Duodenal mucosa (tissue), 2 donors: Measurements from ENCODE around the gene PEX5.
"Not testable (repeated sequence)": the region's sequence is repeated elsewhere in the genome, so short reads cannot be mapped to it uniquely, and the experiment has no call there.

Experiments used
- H3K27ac ChIP-seq: one replicate; pipeline ENCODE4 v1.7.0; 2013; ENCODE audit warnings: low read depth, low read length
- H3K27me3 ChIP-seq, 2 donors: one replicate each; pipeline ENCODE4 v1.7.0; 2013; ENCODE audit warnings: low read length in 2 of 2, control low read depth in 1 of 2; ENCODE audit not compliant: insufficient read depth in 2 of 2, control insufficient read depth in 1 of 2
- H3K36me3 ChIP-seq, 2 donors: one replicate each; pipeline ENCODE4 v1.7.0; 2013; ENCODE audit warnings: low read length in 2 of 2, control low read depth in 1 of 2; ENCODE audit not compliant: insufficient read depth in 2 of 2, control insufficient read depth in 1 of 2
- H3K4me1 ChIP-seq, 2 donors: one replicate each; pipeline ENCODE4 v1.7.0; 2013; ENCODE audit warnings: low read length in 2 of 2, control low read depth in 1 of 2; ENCODE audit not compliant: insufficient read depth in 2 of 2, control insufficient read depth in 1 of 2
- H3K4me3 ChIP-seq, 2 donors: one replicate each; pipeline ENCODE4 v1.7.0; 2013; ENCODE audit warnings: low read length in 2 of 2, low read depth in 1 of 2
- H3K9ac ChIP-seq, 2 donors: one replicate each; pipeline ENCODE4 v1.7.0; 2013; ENCODE audit warnings: low read length in 2 of 2, low read depth in 1 of 2
- H3K9me3 ChIP-seq, 2 donors: one replicate each; pipeline ENCODE4 v1.7.0; 2013; ENCODE audit warnings: low read length in 2 of 2, control low read depth in 1 of 2; ENCODE audit not compliant: control insufficient read depth in 1 of 2

Gene PEX5

GRCh38 chr12:7207866-7208625 is 18.6 kb downstream of the PEX5 start:
- H3K9ac ChIP-seq = no peak overlapping the region
- H3K27ac ChIP-seq = no peak overlapping the region
- no peaks in the 10 kb centered on the region for H3K27me3 ChIP-seq
- H3K4me1 ChIP-seq = no peaks in the 10 kb centered on the region
- H3K9me3 ChIP-seq = peaks cover 0 to 5% of the 10 kb centered on the region in 2 donors
- H3K36me3 ChIP-seq = peaks cover 39 to 79% of the 10 kb centered on the region in 2 donors
- no peak overlapping the region for H3K4me3 ChIP-seq

- H3K9me3 ChIP-seq = peaks cover 0 to 5% of the 10 kb centered on the region in 2 donors
- H3K4me3 ChIP-seq = no peak overlapping the region
- H3K27me3 ChIP-seq = no peaks in the 10 kb centered on the region
- no peak overlapping the region for H3K27ac ChIP-seq
- H3K9ac ChIP-seq = no peak overlapping the region
- no peaks in the 10 kb centered on the region for H3K4me1 ChIP-seq
- H3K36me3 ChIP-seq = peaks cover 39 to 65% of the 10 kb centered on the region in 2 donors
These were observed 20.5 kb downstream of the PEX5 start for GRCh38 chr12:7209958-7210357.

GRCh38 chr12:7210642-7211151 is 21.2 kb downstream of the PEX5 start:
- Histone ChIP-seq H3K36me3 (peaks cover 36 to 61% of the 10 kb centered on the region in 2 donors), H3K27me3 (no peaks in the 10 kb centered on the region), H3K9ac (no peak overlapping the region), H3K9me3 (peaks cover 0 to 5% of the 10 kb centered on the region in 2 donors), H3K4me3 (no peak overlapping the region), H3K4me1 (no peaks in the 10 kb centered on the region), H3K27ac (no peak overlapping the region)

GRCh38 chr12:7212678-7213077 is 23.2 kb downstream of the PEX5 start:
- H3K36me3 ChIP-seq = peaks cover 36 to 44% of the 10 kb centered on the region in 2 donors
- H3K4me1 ChIP-seq = no peaks in the 10 kb centered on the region

GRCh38 chr12:7213745-7214144 is 24.3 kb downstream of the PEX5 start:
- peaks cover 25 to 34% of the 10 kb centered on the region in 2 donors for H3K36me3 ChIP-seq
- not testable (repeated sequence) for H3K27me3 ChIP-seq, H3K4me1 ChIP-seq, H3K4me3 ChIP-seq, H3K27ac ChIP-seq, H3K9ac ChIP-seq, H3K9me3 ChIP-seq

More at GRCh38 chr12:7212678-7213077, 23.2 kb downstream of the PEX5 start:
- no peaks in the 10 kb centered on the region for H3K27me3 ChIP-seq
- no peak overlapping the region for H3K9ac ChIP-seq
- H3K4me3 ChIP-seq = no peak overlapping the region
- peaks cover 0 to 5% of the 10 kb centered on the region in 2 donors for H3K9me3 ChIP-seq
- H3K27ac ChIP-seq = no peak overlapping the region

- no peaks in the 10 kb centered on the region for H3K4me1 ChIP-seq
- peaks cover 2% of the 10 kb centered on the region in 2 donors for H3K36me3 ChIP-seq
- no peaks in the 10 kb centered on the region for H3K27me3 ChIP-seq
- H3K4me3 ChIP-seq = no peak overlapping the region
- no peak overlapping the region for H3K27ac ChIP-seq
- no peak overlapping the region for H3K9ac ChIP-seq
- H3K9me3 ChIP-seq = peaks cover 0 to 2% of the 10 kb centered on the region in 2 donors
These were observed 28.1 kb downstream of the PEX5 start for GRCh38 chr12:7217475-7218069.

- Histone ChIP-seq H3K27me3 (no peaks in the 10 kb centered on the region), H3K9ac (no peak overlapping the region), H3K4me1 (no peaks in the 10 kb centered on the region), H3K9me3 (no peaks in the 10 kb centered on the region), H3K4me3 (no peak overlapping the region), H3K36me3 (no peaks in the 10 kb centered on the region), H3K27ac (no peak overlapping the region)
These were observed 30.2 kb downstream of the PEX5 start for GRCh38 chr12:7219599-7220243.

- Histone ChIP-seq H3K27me3 (no peaks in the 10 kb centered on the region), H3K4me3 (no peak overlapping the region), H3K36me3 (no peaks in the 10 kb centered on the region), H3K4me1 (no peaks in the 10 kb centered on the region), H3K27ac (no peak overlapping the region), H3K9me3 (no peaks in the 10 kb centered on the region), H3K9ac (no peak overlapping the region)
These were observed 32.0 kb downstream of the PEX5 start for GRCh38 chr12:7221486-7221885.

- Histone ChIP-seq H3K9me3 (no peaks in the 10 kb centered on the region), H3K4me1 (no peaks in the 10 kb centered on the region)
These were observed 40.3 kb downstream of the PEX5 start for GRCh38 chr12:7229741-7230140.

GRCh38 chr12:7241404-7242005 is 52.0 kb downstream of the PEX5 start:
- Histone ChIP-seq H3K4me3 (no peak overlapping the region), H3K4me1 (no peaks in the 10 kb centered on the region), H3K9me3 (no peaks in the 10 kb centered on the region), H3K36me3 (no peaks in the 10 kb centered on the region), H3K27me3 (no peaks in the 10 kb centered on the region), H3K27ac (no peak overlapping the region), H3K9ac (no peak overlapping the region)

More at GRCh38 chr12:7229741-7230140, 40.3 kb downstream of the PEX5 start:
- no peak overlapping the region for H3K27ac ChIP-seq
- H3K27me3 ChIP-seq = no peaks in the 10 kb centered on the region
- no peak overlapping the region for H3K9ac ChIP-seq
- H3K36me3 ChIP-seq = no peaks in the 10 kb centered on the region
- no peak overlapping the region for H3K4me3 ChIP-seq
